K562 (cell line): ENCODE results near the gene SMCO4. TPM values are rescaled to one million over a fixed set of nuclear protein-coding genes. Genes with fewer than 3 reads are reported as not detected.

Experiments used
- DPF2 ChIP-seq: fragments of 450-650 bp; IDR thresholded peaks from 2 replicates; pipeline ENCODE4 v1.6.1; 2016
- E2F3 ChIP-seq: fragments of 250-450 bp; sonication (Bioruptor Pico); IDR thresholded peaks from 2 replicates; pipeline ENCODE4 v1.4.0; 2020; ENCODE audit warnings: mild to moderate bottlenecking
- FOSL1 ChIP-seq: fragments of 200-800 bp; sonication (Bioruptor generic); conservative IDR thresholded peaks from 2 replicates; pipeline ENCODE4 v1.6.1; 2016; ENCODE audit warnings: missing genetic modification characterization, missing compliant biosample characterization
- FOXP4 ChIP-seq: sonication (generic); formaldehyde crosslinking; IDR thresholded peaks from 2 replicates; pipeline ENCODE4 v1.8.0; 2022; ENCODE audit warnings: mild to moderate bottlenecking, missing genetic modification reagents, borderline replicate concordance
- IRF2 ChIP-seq: sonication (generic); formaldehyde crosslinking; IDR thresholded peaks from 2 replicates; pipeline ENCODE4 v1.8.1; 2022; ENCODE audit warnings: mild to moderate bottlenecking, missing genetic modification reagents
- MAX ChIP-seq: sonication (generic); formaldehyde crosslinking; IDR thresholded peaks from 2 replicates; pipeline ENCODE4 v1.9.0; 2022; ENCODE audit warnings: mild to moderate bottlenecking, missing genetic modification reagents
- MLX ChIP-seq, 2 experiments: fragments of 450-650 bp in 1 of 2; sonication (generic) in 1 of 2; formaldehyde crosslinking; conservative IDR thresholded peaks; 2 replicates each; pipeline versions ENCODE4 v1.4.0 to v1.8.1; 2020 to 2022; ENCODE audit warnings: mild to moderate bottlenecking in 1 of 2, missing genetic modification reagents in 1 of 2
- MTA2 ChIP-seq: fragments of 450-650 bp; IDR thresholded peaks from 2 replicates; pipeline ENCODE4 v1.6.1; 2016; ENCODE audit warnings: low read depth
- NFYB ChIP-seq: IDR thresholded peaks from 2 replicates; pipeline ENCODE4 v1.6.1; 2011; ENCODE audit warnings: mild to moderate bottlenecking, moderate library complexity; ENCODE audit not compliant: insufficient read length; ENCODE audit errors: extremely low read depth
- NR1H2 ChIP-seq: sonication (generic); formaldehyde crosslinking; IDR thresholded peaks from 2 replicates; pipeline ENCODE4 v1.4.0; 2020; ENCODE audit warnings: mild to moderate bottlenecking, missing genetic modification reagents
- SMARCA4 ChIP-seq: fragments of 450-650 bp; IDR thresholded peaks from 2 replicates; pipeline ENCODE4 v1.6.1; 2016
- SMARCE1 ChIP-seq: fragments of 450-650 bp; IDR thresholded peaks from 2 replicates; pipeline ENCODE4 v1.7.1; 2016; ENCODE audit warnings: mild to moderate bottlenecking
- SRSF1 ChIP-seq: fragments of 200-400 bp; formaldehyde crosslinking; IDR thresholded peaks from 2 replicates; pipeline ENCODE4 v1.6.1; 2017; ENCODE audit warnings: mild to moderate bottlenecking, low read depth, low read length, moderate library complexity
- STAT5A ChIP-seq: IDR thresholded peaks from 2 replicates; pipeline ENCODE4 v1.6.1; 2012; ENCODE audit warnings: low read length, inconsistent platforms, borderline replicate concordance
- ZBTB12 ChIP-seq: fragments of 250-450 bp; sonication (Bioruptor Pico); IDR thresholded peaks from 2 replicates; pipeline ENCODE4 v1.4.0; 2020
- ZBTB33 ChIP-seq: sonication (generic); formaldehyde crosslinking; IDR thresholded peaks from 2 replicates; pipeline ENCODE4 v1.8.1; 2023; ENCODE audit warnings: mild to moderate bottlenecking, missing genetic modification reagents
- ZHX1 ChIP-seq: fragments of 150-350 bp; conservative IDR thresholded peaks from 2 replicates; pipeline ENCODE4 v1.6.1; 2014; ENCODE audit warnings: low read length
- ZNF23 ChIP-seq: fragments of 250-450 bp; sonication (Bioruptor Pico); IDR thresholded peaks from 2 replicates; pipeline ENCODE4 v1.4.0; 2020; ENCODE audit warnings: mild to moderate bottlenecking
- ZNF668 ChIP-seq: fragments of 250-450 bp; sonication (Bioruptor Pico); IDR thresholded peaks from 2 replicates; pipeline ENCODE4 v1.8.0; 2022; ENCODE audit warnings: mild to moderate bottlenecking, inconsistent platforms
- polyA plus RNA-seq, 8 experiments: library from polyadenylated mRNA; depleted of rRNA in 4 of 8; stranded (reverse) in 5 of 8; unstranded in 3 of 8; fragments of >200 nt; fragmentation: Nextera tagmentation in 2 of 8; fragmentation: Illumina TruSeq in 1 of 8; extraction: Ambion mirVana in 2 of 8; extraction: Trizol in 1 of 8; gene quantifications; 2 replicates each; pipeline versions ENCODE4 v1.2.1 to v1.2.3, GENCODE V29; 2011 to 2014; ENCODE audit warnings: inconsistent platforms in 1 of 8, missing spikeins in 1 of 8
- total RNA-seq, 7 experiments: library from RNA; depleted of rRNA in 6 of 7; stranded (reverse); fragments of >200 nt in 6 of 7; fragmentation: Illumina TruSeq in 2 of 7; extraction: Trizol in 2 of 7; gene quantifications; 2 replicates each; pipeline versions ENCODE4 v1.2.1 to v1.2.3, GENCODE V29; 2011 to 2021; ENCODE audit warnings: low replicate concordance in 1 of 7

SMCO4 gene
- total and polyA plus RNA-seq, 9 of the 15 experiments (the other 6 are each of a cell fraction or from before 2014, with no cell fraction given), result 1.8 to 27.8 (median 15.3) TPM

- TF ChIP-seq ZBTB12 (CRISPR knock-in tag) (no peak), ZBTB33 (CRISPR knock-in tag) (0 out of 2 replicates have a peak, but pooled peaks have one; percentile 15), NFYB (no peak), E2F3 (CRISPR knock-in tag) (no peak), SRSF1 (no peak), STAT5A (no peak), MTA2 (no peak), FOXP4 (no peak), NR1H2 (CRISPR knock-in tag) (no peak), FOSL1 (tag) (peak; percentile 88), ZHX1 (no peak), DPF2 (peak; percentile 49; the same call in 1 of the 2 replicates), ZNF23 (no peak), IRF2 (CRISPR knock-in tag) (no peak), MAX (CRISPR knock-in tag) (peak; percentile 91), MLX (CRISPR knock-in tag; conservative IDR thresholded peaks at IDR 0.05) (no peak), ZNF668 (CRISPR knock-in tag) (no peak), SMARCE1 (peak; percentile 49; the same call in 1 of the 2 replicates), SMARCA4 (peak; percentile 66; the same call in 1 of the 2 replicates)
Observed at GRCh38 chr11:93591247-93591898, 48.2 kb upstream of the SMCO4 start (continued).
